Brain microvascular endothelial cell (primary cell): ENCODE data around the gene PUS1.
"Not testable (repeated sequence)": the region's sequence is repeated elsewhere in the genome, so short reads cannot be mapped to it uniquely, and the experiment has no call there.

ENCODE experiments used
- DNase-seq: peaks from one replicate; pipeline ENCODE4 v3.0.0-alpha.2; 2020
- H3K27ac ChIP-seq: fragments of 250-450 bp; sonication (Bioruptor Pico); 2 replicates; pipeline ENCODE4 v1.5.1; 2020; ENCODE audit warnings: mild to moderate bottlenecking, moderate library complexity
- H3K27me3 ChIP-seq: fragments of 250-450 bp; sonication (Bioruptor Pico); replicated peaks from 2 replicates; pipeline ENCODE4 v1.5.1; 2020; ENCODE audit warnings: mild to moderate bottlenecking
- H3K36me3 ChIP-seq: fragments of 250-450 bp; sonication (Bioruptor Pico); replicated peaks from 2 replicates; pipeline ENCODE4 v1.5.1; 2020; ENCODE audit warnings: mild to moderate bottlenecking
- H3K4me3 ChIP-seq: 2 replicates; pipeline ENCODE4 v1.5.1; 2011; ENCODE audit warnings: low read depth, mild to moderate bottlenecking, control low read depth, low read length, moderate library complexity
- CTCF ChIP-seq: IDR thresholded peaks from 2 replicates; pipeline ENCODE4 v1.5.1; 2011; ENCODE audit warnings: low read depth, mild to moderate bottlenecking, moderate library complexity, low read length, control low read depth, inconsistent platforms; ENCODE audit errors: missing control alignments
- in situ Hi-C: cut with HindIII; loops from 2 replicates; pipeline ENCODE4 v1.10.0; 2017; ENCODE audit warnings: low sequenced_read_pairs, low pct_ligation_motif_present

PUS1 gene

DNA sequence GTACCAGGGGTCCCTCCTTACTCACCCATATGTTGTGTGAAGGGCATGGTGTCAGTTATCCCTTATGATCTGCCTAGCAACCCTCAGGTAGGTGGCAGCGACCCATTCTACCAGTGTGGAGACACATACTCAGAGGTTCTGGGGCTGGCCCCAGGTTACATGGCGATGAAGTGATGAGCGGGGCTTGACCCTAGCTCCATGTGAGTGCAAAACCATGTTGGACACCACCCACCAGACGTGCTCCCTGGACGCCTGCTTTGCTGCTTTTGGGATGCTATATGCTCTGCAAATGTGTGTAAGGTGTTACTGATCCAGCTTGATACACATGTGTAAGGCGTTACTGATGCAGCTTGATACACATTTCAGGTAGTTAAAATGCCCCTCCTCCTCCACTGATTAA, 54.0 kb downstream of the PUS1 start:
- no peak for DNase-seq
- H3K36me3 ChIP-seq, result peaks cover 29% of the 10 kb centered on the region
- TF ChIP-seq CTCF, result no peak
- H3K27ac ChIP-seq, result no peak overlapping the region
- no peak overlapping the region for H3K4me3 ChIP-seq
- in situ Hi-C loops, result loop anchor here (10.0 kb wide), 1 partner anchor 98 kb away; no protein-coding TSS in a partner anchor
- no peaks in the 10 kb centered on the region for H3K27me3 ChIP-seq

DNA sequence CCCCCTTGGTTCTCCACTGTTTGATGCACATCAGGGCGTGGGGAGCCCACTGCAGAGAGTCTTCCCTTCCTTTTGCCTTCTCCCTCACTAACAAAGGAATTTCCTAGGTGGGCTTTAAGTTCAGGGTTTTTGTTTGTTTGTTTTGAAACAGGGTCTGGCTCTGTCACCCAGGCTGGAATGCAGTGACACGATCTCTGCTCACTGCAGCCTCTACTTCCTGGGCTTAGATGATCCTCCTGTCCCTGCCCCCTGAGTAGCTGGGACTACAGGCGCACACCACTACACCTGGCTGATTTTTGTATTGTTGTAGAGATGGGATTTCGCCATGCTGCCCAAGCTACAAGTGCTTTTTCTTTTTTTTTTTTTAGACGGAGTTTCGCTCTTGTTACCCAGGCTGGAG, 54.5 kb downstream of the PUS1 start:
- DNase-seq, result no peak
- TF ChIP-seq CTCF, result no peak
- Histone ChIP-seq H3K4me3 (no peak overlapping the region), H3K36me3 (peaks cover 31% of the 10 kb centered on the region), H3K27me3 (no peaks in the 10 kb centered on the region), H3K27ac (no peak overlapping the region)
- in situ Hi-C loops, result loop anchor here (10.0 kb wide), 1 partner anchor 99 kb away; no protein-coding TSS in a partner anchor

DNA sequence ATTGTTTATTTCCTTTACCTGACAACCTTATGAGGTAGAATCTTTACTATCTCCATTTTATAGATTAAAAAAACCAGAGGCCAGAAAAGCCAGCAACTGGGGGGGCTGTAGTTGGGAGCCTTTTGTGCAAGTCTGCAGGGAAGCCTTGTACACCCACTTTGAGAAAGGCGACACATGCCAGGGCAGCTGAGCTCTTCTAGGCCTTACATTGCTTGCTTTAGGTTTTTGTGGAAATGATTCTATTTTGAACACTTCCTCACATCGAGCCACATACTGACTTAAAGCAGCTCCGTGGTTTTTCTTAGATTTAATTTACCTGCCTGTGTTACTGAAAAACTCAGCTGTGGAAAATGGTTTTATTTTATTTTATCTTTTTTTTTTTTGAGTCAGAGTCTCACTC, 55.3 kb downstream of the PUS1 start:
- H3K27me3 ChIP-seq, result no peaks in the 10 kb centered on the region
- no peak overlapping the region for H3K4me3 ChIP-seq
- H3K27ac ChIP-seq, result no peak overlapping the region
- peaks cover 31% of the 10 kb centered on the region for H3K36me3 ChIP-seq
- no peak for DNase-seq
- TF ChIP-seq CTCF, result no peak
- in situ Hi-C loops, result loop anchor here (10.0 kb wide), 1 partner anchor 100 kb away; no protein-coding TSS in a partner anchor

DNA sequence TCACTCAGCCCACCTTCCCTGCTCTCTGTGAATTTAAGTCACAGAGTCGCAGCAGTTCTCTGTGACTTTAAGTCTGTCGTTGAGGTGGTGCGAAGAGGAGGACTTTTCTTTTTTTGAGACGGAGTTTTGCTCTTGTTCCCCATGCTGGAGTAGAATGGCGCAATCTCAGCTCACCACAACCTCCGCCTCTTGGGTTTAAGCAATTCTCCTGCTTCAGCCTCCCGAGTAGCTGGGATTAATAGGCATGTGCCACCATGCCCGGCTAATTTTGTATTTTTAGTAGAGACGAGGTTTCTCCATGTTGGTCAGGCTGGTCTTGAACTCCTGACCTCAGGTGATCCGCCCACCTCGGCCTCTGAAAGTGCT, 56.4 kb downstream of the PUS1 start:
- not testable (repeated sequence) for H3K27ac ChIP-seq, H3K4me3 ChIP-seq, DNase-seq, H3K27me3 ChIP-seq
- H3K36me3 ChIP-seq, result peaks cover 34% of the 10 kb centered on the region
- in situ Hi-C loops, result loop anchor here (10.0 kb wide), 1 partner anchor 101 kb away; no protein-coding TSS in a partner anchor

DNA sequence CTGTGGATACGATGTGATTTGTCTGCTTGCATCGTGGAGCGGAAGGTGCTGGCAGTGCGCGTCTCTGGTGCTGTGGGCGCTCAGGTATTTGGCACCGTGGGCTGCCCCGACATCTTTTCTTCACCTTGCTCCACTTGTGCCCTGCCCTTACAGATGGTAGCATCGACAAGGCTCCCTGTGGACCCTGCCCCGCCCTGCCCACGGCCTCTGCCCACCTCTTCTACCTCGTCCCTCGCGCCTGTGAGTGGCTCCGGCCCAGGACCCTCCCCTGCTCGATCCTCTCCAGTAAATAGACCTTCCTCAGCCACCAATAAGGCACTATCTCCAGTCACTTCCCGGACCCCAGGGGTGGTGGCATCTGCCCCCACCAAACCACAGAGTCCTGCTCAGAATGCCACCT, 57.3 kb downstream of the PUS1 start:
- in situ Hi-C loops, result loop anchor here (10.0 kb wide), 1 partner anchor 102 kb away; no protein-coding TSS in a partner anchor
- Histone ChIP-seq H3K4me3 (no peak overlapping the region), H3K36me3 (peaks cover 39% of the 10 kb centered on the region), H3K27me3 (no peaks in the 10 kb centered on the region), H3K27ac (no peak overlapping the region)
- DNase-seq, result no peak
- no peak for TF ChIP-seq CTCF

- Histone ChIP-seq H3K4me3 (no peak overlapping the region), H3K27ac (no peak overlapping the region), H3K36me3 (peaks cover 35% of the 10 kb centered on the region), H3K27me3 (no peaks in the 10 kb centered on the region)
- in situ Hi-C loops, result loop anchor here (10.0 kb wide), 1 partner anchor 102 kb away; no protein-coding TSS in a partner anchor
- no peak for DNase-seq
- no peak for TF ChIP-seq CTCF
These were observed 57.8 kb downstream of the PUS1 start for GRCh38 chr12:131986910-131987309.
